HepG2 (cell line): ENCODE results near the gene FJX1. TPM values are rescaled to one million over a fixed set of nuclear protein-coding genes. Genes with fewer than 3 reads are reported as not detected.
A peak's percentile ranks its signal among the peaks of the same experiment; 100 is the strongest.

Experiments
- ATRX ChIP-seq: sonication (generic); formaldehyde crosslinking; IDR thresholded peaks from 2 replicates; pipeline ENCODE4 v1.4.0; 2020; ENCODE audit warnings: missing genetic modification reagents, borderline replicate concordance
- BCL3 ChIP-seq: sonication (generic); formaldehyde crosslinking; IDR thresholded peaks from 2 replicates; pipeline ENCODE4 v1.5.1; 2020; ENCODE audit warnings: mild to moderate bottlenecking, missing genetic modification reagents, moderate library complexity
- EEA1 ChIP-seq: sonication (generic); formaldehyde crosslinking; IDR thresholded peaks from 2 replicates; pipeline ENCODE4 v1.5.1; 2020; ENCODE audit warnings: mild to moderate bottlenecking, missing genetic modification reagents, borderline replicate concordance
- HDAC2 ChIP-seq: sonication (generic); formaldehyde crosslinking; IDR thresholded peaks from 2 replicates; pipeline ENCODE4 v1.4.0; 2020; ENCODE audit warnings: missing genetic modification reagents
- HES4 ChIP-seq: sonication (generic); formaldehyde crosslinking; IDR thresholded peaks from 2 replicates; pipeline ENCODE4 v1.9.0; 2021; ENCODE audit warnings: mild to moderate bottlenecking, missing genetic modification reagents, borderline replicate concordance
- HOXA5 ChIP-seq: sonication (generic); formaldehyde crosslinking; IDR thresholded peaks from 2 replicates; pipeline ENCODE4 v1.4.0; 2020; ENCODE audit warnings: missing genetic modification reagents
- JUND ChIP-seq: sonication (generic); formaldehyde crosslinking; IDR thresholded peaks from 2 replicates; pipeline ENCODE4 v1.8.0; 2022; ENCODE audit warnings: mild to moderate bottlenecking, missing genetic modification reagents
- KMT2A ChIP-seq: sonication (generic); formaldehyde crosslinking; IDR thresholded peaks from 2 replicates; pipeline ENCODE4 v1.4.0; 2020; ENCODE audit warnings: missing genetic modification reagents
- SMYD3 ChIP-seq: sonication (generic); formaldehyde crosslinking; IDR thresholded peaks from 2 replicates; pipeline ENCODE4 v1.8.1; 2023; ENCODE audit warnings: mild to moderate bottlenecking, missing genetic modification reagents
- ZBTB7A ChIP-seq: sonication (generic); formaldehyde crosslinking; IDR thresholded peaks from 2 replicates; pipeline ENCODE4 v1.8.0; 2022; ENCODE audit warnings: mild to moderate bottlenecking, missing genetic modification reagents
- ZGPAT ChIP-seq: IDR thresholded peaks from 2 replicates; pipeline ENCODE4 v1.6.1; 2016; ENCODE audit warnings: mild to moderate bottlenecking
- ZNF142 ChIP-seq: sonication (generic); formaldehyde crosslinking; IDR thresholded peaks from 2 replicates; pipeline ENCODE4 v1.4.0; 2020; ENCODE audit warnings: missing genetic modification reagents
- ZNF773 ChIP-seq: sonication (generic); formaldehyde crosslinking; IDR thresholded peaks from 2 replicates; pipeline ENCODE4 v1.4.0; 2020; ENCODE audit warnings: missing genetic modification reagents, borderline replicate concordance
- ZNF883 ChIP-seq: sonication (generic); formaldehyde crosslinking; IDR thresholded peaks from 2 replicates; pipeline ENCODE4 v1.5.1; 2020; ENCODE audit warnings: mild to moderate bottlenecking, missing genetic modification reagents; ENCODE audit errors: not compliant biosample characterization
- polyA plus RNA-seq, 8 experiments: library from polyadenylated mRNA; depleted of rRNA in 3 of 8; stranded (reverse) in 7 of 8; unstranded in 1 of 8; fragments of >200 nt; fragmentation: Illumina TruSeq in 4 of 8; extraction: Trizol in 4 of 8; gene quantifications; 2 replicates each; pipeline versions ENCODE4 v1.2.1 to v1.2.3, GENCODE V29; 2011 to 2016; ENCODE audit warnings: low read depth in 4 of 8, missing spikeins in 1 of 8, mixed read lengths in 1 of 8; ENCODE audit not compliant: insufficient read depth in 1 of 8
- total RNA-seq, 5 experiments: library from RNA; depleted of rRNA; stranded (reverse); fragments of >200 nt; fragmentation: Illumina TruSeq; extraction: Trizol; gene quantifications; 2 replicates each; pipeline ENCODE4 v1.2.3, GENCODE V29; 2016; ENCODE audit warnings: low read depth in 1 of 5

FJX1 gene
- total and polyA plus RNA-seq, 2 of the 13 experiments (the other 11 are each of a cell fraction or from before 2014, with no cell fraction given): 0.40 to 0.82 TPM

- TF ChIP-seq ZNF883 (CRISPR knock-in tag): peak; percentile 98
- peak; percentile 96 for TF ChIP-seq ZBTB7A (CRISPR knock-in tag)
- TF ChIP-seq BCL3 (CRISPR knock-in tag): peak; percentile 99
- peak; percentile 85 for TF ChIP-seq SMYD3 (CRISPR knock-in tag)
- TF ChIP-seq HES4 (CRISPR knock-in tag): peak; percentile 99
- TF ChIP-seq ZNF142: peak; percentile 97
- TF ChIP-seq JUND (CRISPR knock-in tag): peak; percentile 80
- peak; percentile 78 for TF ChIP-seq HDAC2 (CRISPR knock-in tag)
- TF ChIP-seq ZGPAT (CRISPR knock-in tag): peak; percentile 77; the same call in 1 of the 2 replicates
- TF ChIP-seq ZNF773: peak; percentile 98
- TF ChIP-seq ATRX (CRISPR knock-in tag): 0 out of 2 replicates have a peak, but pooled peaks have one; percentile 34
- peak; percentile 54; the same call in 1 of the 2 replicates for TF ChIP-seq KMT2A (CRISPR knock-in tag)
- TF ChIP-seq HOXA5 (CRISPR knock-in tag): peak; percentile 96
- peak; percentile 98 for TF ChIP-seq EEA1 (CRISPR knock-in tag)
Measured at GRCh38 chr11:35662649-35663407, 44.6 kb downstream of the FJX1 start, which contains the start of gene TRIM44 (continued).
